OCI-LY7 (cell line): ENCODE data around the gene SCAMP5. TPM values are rescaled to one million over a fixed set of nuclear protein-coding genes. Genes with fewer than 3 reads are reported as not detected.

Experiments
- BruUV-seq: library from RNA; stranded (reverse); fragments of 400-500 nt; replicated peaks from 2 replicates; lab custom pipeline; 2021; lab: Mats Ljungman, UMichigan
- CTCF ChIA-PET: fragments of 300-600 bp; sonication (Branson Sonifier 250); formaldehyde crosslinking; loops from one replicate; lab custom pipeline; 2022; ENCODE audit warnings: antibody characterized with exemption; ENCODE audit not compliant: unreplicated experiment; lab: Charles Lee
- POLR2A ChIA-PET: fragments of 300-600 bp; sonication (Branson Sonifier 250); formaldehyde crosslinking; loops from one replicate; lab custom pipeline; 2022; ENCODE audit warnings: antibody characterized with exemption; lab: Charles Lee
- DNase-seq: peaks from one replicate; pipeline ENCODE4 v3.0.0-alpha.2; 2015; ENCODE audit warnings: low spot score
- H2AFZ ChIP-seq: fragments of 200-600 bp; sonication (generic), shearing (Covaris generic); 2 replicates; pipeline ENCODE4 v1.6.1; 2014; ENCODE audit warnings: mild to moderate bottlenecking, antibody characterized with exemption, low read length, moderate library complexity
- H3K27ac ChIP-seq: fragments of 200-600 bp; sonication (generic); 2 replicates; pipeline ENCODE4 v1.5.1; 2014; ENCODE audit warnings: mixed run types, low read depth, mild to moderate bottlenecking, moderate library complexity, low read length, inconsistent platforms; ENCODE audit not compliant: poor library complexity, severe bottlenecking
- H3K36me3 ChIP-seq: fragments of 200-600 bp; sonication (generic); 2 replicates; pipeline ENCODE4 v1.6.1; 2014; ENCODE audit warnings: mild to moderate bottlenecking, antibody characterized with exemption, low read length, moderate library complexity, mixed read lengths; ENCODE audit not compliant: insufficient read depth
- H3K4me1 ChIP-seq: fragments of 200-600 bp; sonication (generic); 2 replicates; pipeline ENCODE4 v1.5.1; 2014; ENCODE audit warnings: mild to moderate bottlenecking, low read length; ENCODE audit not compliant: insufficient read depth, poor library complexity, severe bottlenecking
- H3K4me2 ChIP-seq: fragments of 200-600 bp; sonication (generic); 2 replicates; pipeline ENCODE4 v1.6.1; 2014; ENCODE audit warnings: mild to moderate bottlenecking, low read length
- H3K4me3 ChIP-seq: fragments of 200-600 bp; sonication (generic); 2 replicates; pipeline ENCODE4 v1.5.1; 2014; ENCODE audit warnings: mild to moderate bottlenecking, low read depth, low read length; ENCODE audit not compliant: poor library complexity, severe bottlenecking
- H3K79me2 ChIP-seq: fragments of 200-600 bp; sonication (generic); 2 replicates; pipeline ENCODE4 v1.6.1; 2016; ENCODE audit warnings: low read depth, mild to moderate bottlenecking, low read length, moderate library complexity, mixed read lengths; ENCODE audit not compliant: insufficient read depth
- H3K9me2 ChIP-seq: fragments of 200-600 bp; sonication (generic); 2 replicates; pipeline ENCODE4 v1.6.1; 2016; ENCODE audit warnings: mild to moderate bottlenecking, low read length, mixed read lengths; ENCODE audit not compliant: insufficient read depth
- H3K9me3 ChIP-seq: fragments of 200-600 bp; sonication (generic); 2 replicates; pipeline ENCODE4 v1.6.1; 2014; ENCODE audit warnings: mild to moderate bottlenecking, mixed run types, low read length, mixed read lengths
- H4K20me1 ChIP-seq: fragments of 200-600 bp; sonication (generic); 2 replicates; pipeline ENCODE4 v1.6.1; 2014; ENCODE audit warnings: mild to moderate bottlenecking, antibody characterized with exemption, low read length, moderate library complexity, mixed read lengths; ENCODE audit not compliant: insufficient read depth
- EZH2phosphoT487 ChIP-seq: fragments of 200-600 bp; sonication (generic); IDR thresholded peaks from 2 replicates; pipeline ENCODE4 v1.6.1; 2018; ENCODE audit warnings: low read depth, borderline replicate concordance, mild to moderate bottlenecking, mixed run types, antibody characterized with exemption, low read length, moderate library complexity, mixed read lengths
- intact Hi-C: fragments of 100-400 bp; cut with micrococcal nuclease; formaldehyde crosslinking; loops from one replicate; pipeline ENCODE4 v1.10.0; 2022; ENCODE audit not compliant: unreplicated experiment
- total RNA-seq, 2 experiments: library from RNA; depleted of rRNA in 1 of 2; stranded (reverse); fragments of >200 nt in 1 of 2; shearing (Covaris generic) in 1 of 2; gene quantifications; 2 replicates each; pipeline ENCODE4 v1.2.3, GENCODE V29; 2014 to 2022
- TF ChIP-seq, protein P1 (sequence below): fragments of 200-600 bp; sonication (generic); conservative IDR thresholded peaks from 2 replicates; pipeline ENCODE4 v1.5.1; 2014; ENCODE audit warnings: mild to moderate bottlenecking, antibody characterized with exemption, low read length, moderate library complexity, mixed read lengths

SCAMP5 gene
- total RNA-seq, 2 experiments from 2014 or later = 29.4 to 43.7 TPM

DNA sequence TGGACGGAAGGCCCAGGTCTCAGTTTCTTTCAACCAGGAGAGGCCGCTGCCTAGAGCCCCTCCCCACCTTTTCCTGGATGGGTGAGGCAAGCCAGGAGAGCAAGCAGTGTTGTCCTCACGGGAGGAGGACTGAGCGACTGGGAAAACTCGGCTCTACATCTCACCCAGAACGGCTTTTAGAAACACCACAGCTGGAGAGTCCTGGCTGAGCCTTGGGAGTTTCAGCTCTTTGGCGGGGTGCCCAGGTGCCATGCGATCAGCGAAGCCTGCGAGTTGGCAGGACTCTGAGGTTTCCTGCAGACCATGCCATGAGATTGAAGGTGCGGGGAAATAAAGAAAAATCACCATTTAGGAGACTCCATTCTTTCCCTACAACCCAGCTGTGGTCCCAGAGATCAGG is 54.0 kb downstream of the SCAMP5 start:
- no peaks in the 10 kb centered on the region for H3K9me2 ChIP-seq
- H3K36me3 ChIP-seq = peaks cover 63% of the 10 kb centered on the region
- peaks cover 38% of the 10 kb centered on the region for H3K4me1 ChIP-seq
- DNase-seq = no peak
- ChIA-PET POLR2A (no interaction called here), CTCF (no interaction called here)
- no peak overlapping the region for H2AFZ ChIP-seq
- H3K9me3 ChIP-seq = no peaks in the 10 kb centered on the region
- intact Hi-C loops = no loop called here
- peaks cover 5% of the 10 kb centered on the region; the same call in 1 of the 2 replicates for H3K79me2 ChIP-seq
- no peaks in the 10 kb centered on the region for H4K20me1 ChIP-seq
- BruUV-seq = no TSS peak
- TF ChIP-seq, protein P1, sequence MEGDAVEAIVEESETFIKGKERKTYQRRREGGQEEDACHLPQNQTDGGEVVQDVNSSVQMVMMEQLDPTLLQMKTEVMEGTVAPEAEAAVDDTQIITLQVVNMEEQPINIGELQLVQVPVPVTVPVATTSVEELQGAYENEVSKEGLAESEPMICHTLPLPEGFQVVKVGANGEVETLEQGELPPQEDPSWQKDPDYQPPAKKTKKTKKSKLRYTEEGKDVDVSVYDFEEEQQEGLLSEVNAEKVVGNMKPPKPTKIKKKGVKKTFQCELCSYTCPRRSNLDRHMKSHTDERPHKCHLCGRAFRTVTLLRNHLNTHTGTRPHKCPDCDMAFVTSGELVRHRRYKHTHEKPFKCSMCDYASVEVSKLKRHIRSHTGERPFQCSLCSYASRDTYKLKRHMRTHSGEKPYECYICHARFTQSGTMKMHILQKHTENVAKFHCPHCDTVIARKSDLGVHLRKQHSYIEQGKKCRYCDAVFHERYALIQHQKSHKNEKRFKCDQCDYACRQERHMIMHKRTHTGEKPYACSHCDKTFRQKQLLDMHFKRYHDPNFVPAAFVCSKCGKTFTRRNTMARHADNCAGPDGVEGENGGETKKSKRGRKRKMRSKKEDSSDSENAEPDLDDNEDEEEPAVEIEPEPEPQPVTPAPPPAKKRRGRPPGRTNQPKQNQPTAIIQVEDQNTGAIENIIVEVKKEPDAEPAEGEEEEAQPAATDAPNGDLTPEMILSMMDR = no peak
- TF ChIP-seq EZH2phosphoT487 = no peak
- H3K4me3 ChIP-seq = no peak overlapping the region
- no peak overlapping the region for H3K4me2 ChIP-seq
- no peak overlapping the region for H3K27ac ChIP-seq

DNA sequence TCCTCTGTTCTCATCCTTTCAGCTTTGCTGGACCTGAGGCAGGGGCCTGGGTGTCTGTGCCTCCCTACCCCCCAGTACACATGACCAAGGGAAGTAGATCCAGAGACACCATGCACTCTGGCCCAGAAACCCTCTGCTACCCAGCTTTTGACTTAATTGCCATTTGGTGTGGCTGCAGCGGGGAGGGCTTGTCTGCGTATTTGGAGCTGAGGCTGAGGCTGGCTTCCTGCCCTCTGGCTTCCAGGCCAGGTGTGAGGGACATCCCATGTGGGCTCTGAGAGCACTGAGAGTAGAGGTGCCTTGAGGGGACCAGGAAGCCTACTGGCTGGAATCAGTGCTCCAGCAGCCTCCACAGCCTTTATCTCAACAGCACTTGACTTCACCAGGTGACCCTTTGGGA is 54.9 kb downstream of the SCAMP5 start:
- Histone ChIP-seq H3K4me2 (no peak overlapping the region), H3K27ac (no peak overlapping the region), H2AFZ (no peak overlapping the region), H3K79me2 (peaks cover 5% of the 10 kb centered on the region; the same call in 1 of the 2 replicates), H3K4me3 (no peak overlapping the region), H3K9me2 (no peaks in the 10 kb centered on the region), H4K20me1 (no peaks in the 10 kb centered on the region), H3K4me1 (peaks cover 29% of the 10 kb centered on the region), H3K36me3 (peaks cover 54% of the 10 kb centered on the region), H3K9me3 (no peaks in the 10 kb centered on the region)
- CTCF ChIA-PET = no interaction called here
- intact Hi-C loops = no loop called here
- POLR2A ChIA-PET = interaction anchor here (0.6 to 1.6 kb wide), 3 partner anchors 57 to 373 kb away, joined by 3 to 4 read pairs (median 3); no protein-coding TSS in a partner anchor
- no peak for TF ChIP-seq EZH2phosphoT487
- TF ChIP-seq, protein P1 = no peak
- no TSS peak for BruUV-seq
- DNase-seq = no peak

DNA sequence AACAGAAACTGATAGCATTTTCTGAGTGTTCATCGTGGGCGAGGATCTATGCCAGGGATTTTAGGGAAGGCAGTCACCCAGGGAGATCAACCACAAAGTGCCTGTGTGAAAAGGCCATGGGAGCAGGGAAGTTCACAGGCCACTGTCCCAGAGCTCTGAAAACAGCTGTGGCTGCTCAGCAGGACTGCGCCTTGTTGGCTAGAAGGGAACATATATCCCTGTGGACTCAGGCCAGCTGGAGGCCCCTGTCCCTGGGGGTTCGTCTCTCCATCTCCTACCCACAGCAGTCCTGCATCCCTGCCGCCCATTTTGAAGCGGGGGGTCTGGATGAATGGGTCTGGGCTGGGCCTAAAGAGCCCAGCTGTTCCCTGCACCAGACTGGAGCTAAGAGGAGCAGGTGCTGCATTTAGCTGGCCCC is 55.8 kb downstream of the SCAMP5 start:
- Histone ChIP-seq H3K4me2 (no peak overlapping the region), H3K9me2 (no peaks in the 10 kb centered on the region), H3K79me2 (peaks cover 5% of the 10 kb centered on the region; the same call in 1 of the 2 replicates), H4K20me1 (no peaks in the 10 kb centered on the region), H3K9me3 (no peaks in the 10 kb centered on the region), H2AFZ (no peak overlapping the region), H3K4me1 (peaks cover 20% of the 10 kb centered on the region), H3K27ac (no peak overlapping the region), H3K4me3 (no peak overlapping the region), H3K36me3 (peaks cover 46% of the 10 kb centered on the region)
- ChIA-PET CTCF (no interaction called here), POLR2A (interaction anchor here (1.0 to 1.6 kb wide), 3 partner anchors 10 to 148 kb away, joined by 3 to 4 read pairs (median 4); no protein-coding TSS in a partner anchor)
- TF ChIP-seq, protein P1 = no peak
- no peak for TF ChIP-seq EZH2phosphoT487
- intact Hi-C loops = no loop called here
- BruUV-seq = no TSS peak
- no peak for DNase-seq
